ENCODE data around the gene GALNT2. TPM values are rescaled to one million over a fixed set of nuclear protein-coding genes. Genes with fewer than 3 reads are reported as not detected.
A peak's percentile ranks its signal among the peaks of the same experiment; 100 is the strongest.

GALNT2 gene
- total and polyA plus RNA-seq, 3 donors from 2014 or later: 63.0 to 135 (median 114) TPM

DNA sequence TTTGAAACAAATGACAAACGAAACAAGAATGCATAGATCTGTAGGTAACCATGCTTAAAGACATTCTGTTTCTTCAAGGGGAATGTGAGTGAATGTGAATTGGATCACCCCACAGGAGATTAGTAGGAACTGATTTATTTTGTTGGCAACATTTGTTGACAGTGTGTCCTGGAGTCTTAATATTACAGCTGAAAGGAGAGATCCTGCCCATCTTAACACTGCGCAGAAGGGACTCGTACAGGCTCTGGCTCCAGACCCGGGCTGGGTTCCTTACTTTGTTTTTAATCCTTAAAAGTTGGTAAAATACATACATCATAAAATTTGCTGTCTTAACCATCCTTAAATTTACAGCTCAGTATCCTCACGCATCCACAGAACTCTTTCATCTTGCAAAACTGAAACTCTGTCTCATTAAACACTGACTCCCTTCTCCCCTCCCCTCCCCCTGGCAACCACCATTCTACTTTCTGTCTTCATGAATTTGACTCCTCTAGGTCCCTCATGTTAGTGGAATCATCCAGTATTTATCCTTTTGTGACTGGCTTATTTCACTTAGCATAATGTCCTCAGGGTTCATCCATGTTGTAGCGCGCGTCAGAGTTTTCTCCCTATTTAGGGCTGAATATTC lies 74.1 kb downstream of the GALNT2 start:
- Histone ChIP-seq H3K4me3 (no peak overlapping the region), H3K4me1 (peaks cover 70% of the 10 kb centered on the region), H3K36me3 (ENCODE audit: low read depth, missing control alignments) (no peaks in the 10 kb centered on the region), H3K9me3 (no peaks in the 10 kb centered on the region), H3K27ac (no peak overlapping the region), H3K27me3 (no peaks in the 10 kb centered on the region)
- WGBS, 2 donors: 75 to 79% methylated on average over 8 of the region's 8 CpGs
- TF ChIP-seq, protein P1, sequence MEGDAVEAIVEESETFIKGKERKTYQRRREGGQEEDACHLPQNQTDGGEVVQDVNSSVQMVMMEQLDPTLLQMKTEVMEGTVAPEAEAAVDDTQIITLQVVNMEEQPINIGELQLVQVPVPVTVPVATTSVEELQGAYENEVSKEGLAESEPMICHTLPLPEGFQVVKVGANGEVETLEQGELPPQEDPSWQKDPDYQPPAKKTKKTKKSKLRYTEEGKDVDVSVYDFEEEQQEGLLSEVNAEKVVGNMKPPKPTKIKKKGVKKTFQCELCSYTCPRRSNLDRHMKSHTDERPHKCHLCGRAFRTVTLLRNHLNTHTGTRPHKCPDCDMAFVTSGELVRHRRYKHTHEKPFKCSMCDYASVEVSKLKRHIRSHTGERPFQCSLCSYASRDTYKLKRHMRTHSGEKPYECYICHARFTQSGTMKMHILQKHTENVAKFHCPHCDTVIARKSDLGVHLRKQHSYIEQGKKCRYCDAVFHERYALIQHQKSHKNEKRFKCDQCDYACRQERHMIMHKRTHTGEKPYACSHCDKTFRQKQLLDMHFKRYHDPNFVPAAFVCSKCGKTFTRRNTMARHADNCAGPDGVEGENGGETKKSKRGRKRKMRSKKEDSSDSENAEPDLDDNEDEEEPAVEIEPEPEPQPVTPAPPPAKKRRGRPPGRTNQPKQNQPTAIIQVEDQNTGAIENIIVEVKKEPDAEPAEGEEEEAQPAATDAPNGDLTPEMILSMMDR (IDR thresholded peaks at IDR 0.05): no peak
- TF ChIP-seq POLR2A (IDR thresholded peaks at IDR 0.05): no peak
- no peak for DNase-seq
- intact Hi-C loops (cut with DNase I; ENCODE audit: low total_unique reads): no loop called here

DNA sequence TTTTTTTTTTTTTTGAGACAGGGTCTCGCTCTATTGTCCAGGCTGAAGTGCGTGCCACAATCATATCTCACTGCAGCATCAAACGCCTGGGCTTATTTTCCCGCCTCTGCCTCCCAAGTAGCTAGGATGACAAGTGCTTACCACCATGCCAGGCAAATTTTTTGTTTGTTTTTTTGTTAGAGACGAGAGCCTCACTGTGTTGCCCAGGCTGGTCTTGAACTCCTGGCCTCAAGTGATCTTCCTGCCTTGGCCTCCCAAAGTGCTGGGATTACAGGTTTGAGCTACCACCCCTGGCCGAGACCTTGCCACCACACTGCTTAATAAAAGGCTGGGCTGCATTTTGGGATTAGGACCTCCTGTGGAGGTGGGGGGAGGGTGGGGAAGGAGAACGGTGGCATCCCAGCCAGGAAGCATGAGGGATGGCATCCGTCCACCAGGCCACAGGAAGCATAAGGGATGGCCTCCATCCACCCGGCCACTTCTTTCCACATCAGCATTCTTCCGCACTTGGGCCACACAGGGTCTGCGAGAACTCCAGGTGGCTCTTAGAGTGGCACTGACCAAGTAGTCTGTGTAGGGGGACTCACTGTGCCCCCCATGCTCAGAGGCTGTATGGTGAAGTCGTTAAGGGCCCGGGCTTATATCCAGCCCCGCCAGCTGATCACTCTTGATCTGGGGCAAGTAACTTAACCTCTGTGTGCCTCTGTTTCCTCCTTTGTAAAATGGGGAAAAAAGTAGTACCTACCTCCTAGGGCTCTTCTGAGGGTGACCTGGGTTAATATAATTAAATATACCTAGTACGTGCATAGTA lies 75.0 kb downstream of the GALNT2 start:
- Histone ChIP-seq H3K27ac (peak overlapping the region in 1 of 2 donors; percentile 13), H3K27me3 (no peaks in the 10 kb centered on the region), H3K9me3 (no peaks in the 10 kb centered on the region), H3K36me3 (ENCODE audit: low read depth, missing control alignments) (no peaks in the 10 kb centered on the region), H3K4me1 (peaks cover 68% of the 10 kb centered on the region), H3K4me3 (no peak overlapping the region)
- TF ChIP-seq, protein P1 (IDR thresholded peaks at IDR 0.05): no peak
- no peak for TF ChIP-seq POLR2A (IDR thresholded peaks at IDR 0.05)
- WGBS, 2 donors: 86% methylated on average over 14 to 15 of the region's 15 CpGs
- no peak for DNase-seq
- intact Hi-C loops (cut with DNase I; ENCODE audit: low total_unique reads): no loop called here

DNA sequence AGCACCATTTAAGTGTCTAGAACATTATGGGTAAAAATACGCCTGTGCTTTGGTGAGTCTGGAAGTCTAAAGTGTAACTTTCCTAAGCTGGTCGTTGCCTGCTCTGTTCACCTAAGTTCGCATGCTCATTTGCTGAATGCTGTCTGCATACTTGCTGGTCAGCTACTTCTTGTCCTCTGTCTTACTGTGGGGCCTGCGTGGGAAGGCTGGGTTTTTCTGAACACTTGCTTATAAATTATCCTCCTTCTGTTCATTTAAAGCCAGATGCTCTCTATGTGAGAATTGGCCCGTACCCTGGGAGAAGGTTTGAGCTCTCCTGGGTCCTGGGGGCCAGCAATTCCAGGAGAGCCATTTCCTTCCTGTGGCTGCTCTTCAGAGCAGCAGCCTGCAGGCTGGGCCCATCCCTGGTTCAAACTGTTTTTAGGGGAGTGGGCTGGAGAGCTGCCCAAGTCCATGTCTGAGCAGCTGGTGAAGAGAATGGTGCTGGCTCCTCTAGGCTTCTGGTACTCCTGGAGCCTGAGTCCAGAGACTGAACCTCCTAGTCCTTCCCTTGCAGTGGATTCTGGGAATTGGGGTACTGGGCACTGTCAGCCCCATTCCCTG lies 75.7 kb downstream of the GALNT2 start:
- Histone ChIP-seq H3K4me3 (no peak overlapping the region), H3K27me3 (no peaks in the 10 kb centered on the region), H3K27ac (peak overlapping the region in 1 of 2 donors; percentile 34), H3K36me3 (ENCODE audit: low read depth, missing control alignments) (no peaks in the 10 kb centered on the region), H3K9me3 (no peaks in the 10 kb centered on the region), H3K4me1 (peaks cover 68% of the 10 kb centered on the region)
- DNase-seq: peak; percentile 59
- WGBS, 2 donors: 33 to 46% methylated on average over 4 to 5 of the region's 5 CpGs
- no peak for TF ChIP-seq POLR2A (IDR thresholded peaks at IDR 0.05)
- TF ChIP-seq, protein P1 (IDR thresholded peaks at IDR 0.05): no peak
- intact Hi-C loops (cut with DNase I; ENCODE audit: low total_unique reads): no loop called here

DNA sequence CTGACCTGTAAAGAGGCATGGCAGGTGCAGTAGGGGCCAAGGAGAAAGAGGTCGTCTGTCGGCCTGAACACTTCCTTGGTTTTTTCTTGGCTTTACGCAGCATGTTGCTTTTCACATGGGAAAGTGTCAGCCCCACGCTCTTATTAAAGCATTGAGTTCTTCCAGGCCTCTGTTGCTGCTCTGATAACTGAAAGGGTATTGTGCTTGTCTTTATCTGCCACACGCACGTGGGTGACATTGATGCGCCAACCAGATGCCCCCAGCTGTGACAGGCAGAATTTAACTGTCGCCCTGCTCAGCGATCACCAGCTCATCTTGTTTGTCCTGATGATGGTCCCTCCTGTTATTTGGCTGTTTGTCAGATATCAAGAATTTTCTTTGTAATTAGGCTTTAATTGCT lies 76.5 kb downstream of the GALNT2 start:
- H3K4me3 ChIP-seq: no peak overlapping the region
- H3K9me3 ChIP-seq: no peaks in the 10 kb centered on the region
- H3K4me1 ChIP-seq: peaks cover 74% of the 10 kb centered on the region
- intact Hi-C loops (cut with DNase I; ENCODE audit: low total_unique reads): no loop called here
- TF ChIP-seq, protein P1 (IDR thresholded peaks at IDR 0.05): no peak
- no peak for TF ChIP-seq POLR2A (IDR thresholded peaks at IDR 0.05)
- DNase-seq: no peak
- 59 to 73% methylated on average over 9 of the region's 9 CpGs for WGBS, 2 donors
- H3K27ac ChIP-seq: peak overlapping the region in 1 of 2 donors; percentile 25
- H3K27me3 ChIP-seq: no peaks in the 10 kb centered on the region
- no peaks in the 10 kb centered on the region for H3K36me3 ChIP-seq (ENCODE audit: low read depth, missing control alignments)
